Activated CD4-positive, alpha-beta T cell treated with anti-CD3 and anti-CD28 coated beads for 36 hours (primary cell): ENCODE measurements around the gene ITGB2. TPM values are rescaled to one million over a fixed set of nuclear protein-coding genes. Genes with fewer than 3 reads are reported as not detected.
A peak's percentile ranks its signal among the peaks of the same experiment; 100 is the strongest.

Source experiments
- ATAC-seq: fragments of 200-7000 bp; cut with Tn5 transposase; one replicate; pipeline ENCODE4 v1.10.0; 2021; ENCODE audit warnings: mild to moderate bottlenecking, moderate library complexity
- CTCF ChIA-PET: fragments of 350-600 bp; sonication (Branson Sonifier 250); formaldehyde crosslinking; loops from one replicate; lab custom pipeline; 2021; ENCODE audit warnings: antibody characterized with exemption; lab: Charles Lee
- POLR2A ChIA-PET: fragments of 350-600 bp; sonication (Branson Sonifier 250); formaldehyde crosslinking; loops from one replicate; lab custom pipeline; 2021; ENCODE audit warnings: antibody characterized with exemption, inconsistent platforms; lab: Charles Lee
- DNase-seq: peaks from one replicate; pipeline ENCODE4 v3.0.0-alpha.2; 2020
- H3K27ac Mint-ChIP-seq: one replicate; pipeline ENCODE4 v1.8.0; 2021; ENCODE audit warnings: mixed read lengths
- H3K27me3 Mint-ChIP-seq: one replicate; pipeline ENCODE4 v1.8.0; 2021; ENCODE audit warnings: mixed read lengths
- H3K36me3 Mint-ChIP-seq: one replicate; pipeline ENCODE4 v1.8.0; 2021; ENCODE audit warnings: low read depth, mixed read lengths
- H3K4me1 Mint-ChIP-seq: one replicate; pipeline ENCODE4 v1.8.0; 2021; ENCODE audit warnings: mixed read lengths
- H3K4me3 Mint-ChIP-seq: one replicate; pipeline ENCODE4 v1.8.0; 2021; ENCODE audit warnings: mild to moderate bottlenecking, moderate library complexity, mixed read lengths
- H3K9me3 Mint-ChIP-seq: one replicate; pipeline ENCODE4 v1.8.0; 2021; ENCODE audit warnings: low read depth, mixed read lengths
- intact Hi-C, 2 experiments: fragments of 100-400 bp; cut with DNase I in 1 of 2; cut with micrococcal nuclease in 1 of 2; formaldehyde crosslinking; loops; one replicate each; pipeline versions ENCODE4 v1.14.2 to v1.15.1; 2022 to 2024; cut with DNase I, micrococcal nuclease
- total RNA-seq, 2 experiments: library from RNA; stranded (reverse); gene quantifications; one replicate each; pipeline ENCODE4 v1.2.3, GENCODE V29; 2021

ITGB2 gene
- total RNA-seq, 2 experiments from 2014 or later: 217 to 250 TPM

DNA sequence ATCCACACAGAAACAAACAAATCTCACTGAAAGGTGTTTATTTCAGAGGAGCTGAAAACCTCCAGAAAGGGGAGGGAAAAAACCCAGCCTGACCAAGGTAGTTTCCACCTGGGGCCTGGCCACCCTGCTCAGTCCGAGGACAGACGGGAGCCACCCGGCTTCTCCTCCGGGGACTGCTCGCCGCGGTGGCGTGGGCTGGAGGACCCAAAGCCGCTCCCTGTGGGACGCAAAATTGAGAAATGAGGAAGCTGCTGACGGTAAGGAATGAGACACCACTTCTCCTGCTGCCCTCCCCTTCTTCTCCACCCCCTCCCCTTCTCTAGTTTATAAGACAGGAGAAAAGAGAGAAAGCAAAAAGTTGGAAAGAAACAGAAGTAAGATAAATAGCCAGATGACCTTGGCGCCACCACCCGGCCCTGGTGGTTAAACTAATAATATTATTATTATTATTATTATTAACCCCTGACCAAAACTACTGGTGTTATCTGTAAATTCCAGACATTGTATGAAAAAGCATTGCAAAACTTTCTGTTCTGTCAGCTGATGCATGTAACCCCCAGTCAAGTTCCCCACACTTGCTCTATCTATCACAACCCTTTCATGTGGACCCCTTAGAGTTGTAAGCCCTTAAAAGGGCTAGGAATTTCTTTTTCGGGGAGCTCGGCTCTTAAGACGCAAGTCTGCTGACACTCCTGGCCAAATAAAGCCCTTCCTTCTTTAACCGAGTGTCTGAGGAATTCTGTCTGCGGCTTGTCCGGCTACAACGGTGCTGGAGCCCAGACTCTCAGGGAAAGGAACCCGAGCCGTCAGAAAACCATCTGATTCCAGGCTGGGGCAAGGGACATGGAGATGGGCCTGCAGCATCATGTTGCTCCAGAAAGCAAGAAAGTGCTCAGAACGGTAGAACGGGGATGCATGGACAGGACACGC, 12.5 kb downstream of the ITGB2 start:
- DNase-seq (no peak), ATAC-seq (no peak)
- Mint-ChIP-seq H3K36me3 (peaks cover 48% of the 10 kb centered on the region), H3K27me3 (no peaks in the 10 kb centered on the region), H3K4me1 (peaks cover 57% of the 10 kb centered on the region), H3K27ac (peak overlapping the region; percentile 70), H3K4me3 (no peak overlapping the region), H3K9me3 (no peaks in the 10 kb centered on the region)
- intact Hi-C loops: no loop called here
- POLR2A ChIA-PET: interaction anchor here (0.6 kb wide), 1 partner anchor 33 kb away, joined by 3 read pairs; no protein-coding TSS in a partner anchor
- CTCF ChIA-PET: interaction anchor here (1.0 kb wide), 1 partner anchor 107 kb away, joined by 4 read pairs; the partner anchor contains the start of gene UBE2G2

DNA sequence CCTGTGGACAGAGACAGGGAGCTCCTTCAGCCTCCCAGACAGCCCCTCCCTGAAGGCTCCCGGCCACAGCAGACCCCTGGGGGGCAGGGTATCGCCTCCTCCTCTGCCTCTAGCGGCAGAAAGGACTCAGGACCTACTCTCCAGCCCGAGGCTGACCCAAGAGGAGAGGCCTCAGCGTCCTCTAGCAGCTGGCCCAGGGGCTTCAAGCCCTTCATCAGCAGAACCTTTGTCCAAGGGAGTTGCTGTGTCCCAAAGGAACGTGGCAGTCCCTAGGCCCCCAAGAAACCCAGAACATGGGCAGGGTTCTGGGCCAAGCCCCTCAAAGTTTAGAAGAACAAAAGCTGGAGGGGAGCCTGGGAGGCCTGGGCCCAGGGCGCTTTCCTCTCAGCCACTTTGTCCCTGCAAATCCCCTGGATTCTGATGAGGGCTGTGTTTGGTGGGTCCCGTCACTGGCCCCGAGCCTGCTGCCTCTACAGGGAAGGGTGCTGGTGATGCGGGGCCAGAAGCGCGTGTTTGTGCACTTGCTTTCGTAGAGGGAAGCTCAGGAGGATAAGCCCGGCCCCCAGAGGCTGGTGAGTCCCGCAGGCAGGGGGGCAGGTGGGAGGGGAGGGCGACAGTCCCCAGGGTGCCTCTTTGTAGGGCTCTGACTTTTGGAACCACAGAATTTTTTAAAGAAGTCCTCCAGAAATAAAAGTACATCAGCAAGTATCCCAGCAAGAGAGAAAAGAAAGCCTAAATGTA, 13.3 kb downstream of the ITGB2 start:
- Mint-ChIP-seq H3K27ac (peak overlapping the region; percentile 70), H3K27me3 (no peaks in the 10 kb centered on the region)

DNA sequence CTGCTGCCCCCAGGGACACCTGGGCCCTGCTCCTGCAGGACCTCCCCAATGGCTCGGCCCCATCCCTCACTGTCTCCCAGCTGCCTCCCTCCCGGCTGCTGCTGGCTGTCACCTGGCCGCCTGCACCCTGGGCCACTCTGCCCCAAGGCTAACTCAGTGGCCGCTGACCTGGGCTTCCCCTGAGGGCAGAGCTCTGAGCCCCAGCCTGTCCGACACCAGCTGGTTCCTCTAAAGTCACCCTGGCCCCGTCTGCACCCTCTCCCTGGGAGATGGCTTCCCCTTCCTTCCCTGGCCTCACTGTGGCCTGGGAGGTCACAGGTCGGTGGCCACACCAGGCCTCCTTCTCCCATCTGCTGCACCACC, 15.0 kb downstream of the ITGB2 start:
- ChIA-PET POLR2A (interaction anchor here (0.7 kb wide), 1 partner anchor 24 kb away, joined by 3 read pairs; no protein-coding TSS in a partner anchor), CTCF (interaction anchor here (0.8 kb wide), 1 partner anchor 13 kb away, joined by 3 read pairs; no protein-coding TSS in a partner anchor)
- Mint-ChIP-seq H3K9me3 (no peaks in the 10 kb centered on the region), H3K4me1 (peaks cover 36% of the 10 kb centered on the region), H3K27me3 (no peaks in the 10 kb centered on the region), H3K36me3 (peaks cover 62% of the 10 kb centered on the region), H3K27ac (no peak overlapping the region), H3K4me3 (no peak overlapping the region)
- DNase-seq: no peak
- ATAC-seq: no peak
- intact Hi-C loops: no loop called here

More for the DNA sequence above, 13.3 kb downstream of the ITGB2 start:
- DNase-seq (no peak), ATAC-seq (no peak)
- H3K4me3 Mint-ChIP-seq: no peak overlapping the region
- H3K9me3 Mint-ChIP-seq: no peaks in the 10 kb centered on the region
- ChIA-PET CTCF (interaction anchor here (1.0 to 1.5 kb wide), 3 partner anchors 14 to 114 kb away, joined by 3 to 5 read pairs (median 4); no protein-coding TSS in a partner anchor), POLR2A (no interaction called here)
- peaks cover 56% of the 10 kb centered on the region for H3K36me3 Mint-ChIP-seq
- intact Hi-C loops: no loop called here
- H3K4me1 Mint-ChIP-seq: peaks cover 52% of the 10 kb centered on the region

DNA sequence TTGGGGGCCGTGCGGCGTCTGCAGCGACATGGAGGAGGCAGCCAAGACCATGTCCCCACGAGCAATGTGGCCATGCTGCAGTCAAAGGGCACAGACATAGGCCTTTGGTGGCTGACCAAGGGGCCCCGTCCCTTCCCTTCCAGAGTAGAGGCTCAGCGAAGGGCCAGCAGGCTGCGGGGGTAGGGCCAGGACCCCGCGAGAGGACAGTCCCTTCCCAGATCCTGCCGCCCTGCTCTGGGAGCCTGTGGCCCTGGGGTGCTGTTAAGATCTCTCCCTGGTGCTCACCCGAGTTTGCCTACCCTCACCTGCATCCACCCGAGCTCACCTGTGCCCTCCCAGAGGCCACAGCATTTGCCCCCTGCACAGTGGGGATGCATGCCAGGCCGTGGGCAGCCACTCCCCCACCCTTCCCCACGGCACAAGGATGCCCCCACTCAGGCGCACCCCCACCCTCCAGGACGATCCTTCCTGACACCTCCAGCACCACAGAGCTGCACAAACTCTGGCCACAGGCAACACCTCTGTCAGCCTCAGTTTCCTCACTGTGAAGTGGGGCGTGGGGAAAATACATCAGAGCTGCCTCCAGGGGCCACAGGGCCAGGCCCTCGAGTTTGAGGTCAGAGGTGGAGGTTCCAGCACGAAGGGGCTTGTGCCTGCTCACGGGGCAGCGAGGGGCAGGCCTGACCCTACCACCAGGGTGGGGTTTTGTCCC, 15.5 kb downstream of the ITGB2 start:
- intact Hi-C loops: no loop called here
- H3K9me3 Mint-ChIP-seq: no peaks in the 10 kb centered on the region
- POLR2A ChIA-PET: interaction anchor here (0.7 kb wide), 1 partner anchor 24 kb away, joined by 3 read pairs; no protein-coding TSS in a partner anchor
- peaks cover 32% of the 10 kb centered on the region for H3K4me1 Mint-ChIP-seq
- no peak overlapping the region for H3K27ac Mint-ChIP-seq
- H3K27me3 Mint-ChIP-seq: no peaks in the 10 kb centered on the region
- no peak for ATAC-seq
- CTCF ChIA-PET: interaction anchor here (0.8 kb wide), 1 partner anchor 12 kb away, joined by 3 read pairs; no protein-coding TSS in a partner anchor
- no peak for DNase-seq
- peaks cover 68% of the 10 kb centered on the region for H3K36me3 Mint-ChIP-seq
- H3K4me3 Mint-ChIP-seq: no peak overlapping the region

DNA sequence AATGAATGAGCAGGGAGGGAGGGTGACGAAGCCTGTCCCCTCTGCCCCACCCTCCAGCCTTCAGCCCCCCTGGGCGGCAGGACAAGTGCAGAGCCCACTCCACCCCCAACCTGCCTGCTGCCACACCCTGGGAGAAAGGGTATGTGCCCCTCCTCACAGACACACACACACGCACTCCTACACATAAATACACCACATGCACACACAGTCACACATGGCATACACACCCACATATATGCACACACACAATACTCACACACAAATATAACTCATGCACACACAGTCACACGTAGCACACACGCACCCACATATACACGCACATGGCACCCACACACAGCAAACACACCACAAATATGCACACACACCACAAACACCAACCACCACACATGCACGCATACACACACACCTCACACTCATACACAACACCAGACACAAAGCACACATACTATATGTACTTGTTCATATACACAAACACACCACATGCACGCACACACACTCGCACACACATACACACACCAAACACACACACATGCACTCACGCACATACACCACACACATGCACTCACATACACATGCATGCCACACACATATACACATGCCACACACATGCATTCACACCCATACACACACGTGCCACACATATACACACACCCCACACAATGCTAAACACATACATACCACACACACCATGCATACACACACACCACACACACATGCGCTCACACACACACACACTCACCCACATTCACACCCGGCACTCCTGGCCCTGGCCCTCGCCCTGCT, 16.4 kb downstream of the ITGB2 start:
- Mint-ChIP-seq H3K36me3 (peaks cover 67% of the 10 kb centered on the region), H3K27me3 (no peaks in the 10 kb centered on the region), H3K4me1 (peaks cover 24% of the 10 kb centered on the region), H3K9me3 (no peaks in the 10 kb centered on the region), H3K4me3 (no peak overlapping the region), H3K27ac (peak overlapping the region; percentile 10)
- POLR2A ChIA-PET: no interaction called here
- DNase-seq: no peak
- no peak for ATAC-seq
- CTCF ChIA-PET: no interaction called here
- intact Hi-C loops: no loop called here

DNA sequence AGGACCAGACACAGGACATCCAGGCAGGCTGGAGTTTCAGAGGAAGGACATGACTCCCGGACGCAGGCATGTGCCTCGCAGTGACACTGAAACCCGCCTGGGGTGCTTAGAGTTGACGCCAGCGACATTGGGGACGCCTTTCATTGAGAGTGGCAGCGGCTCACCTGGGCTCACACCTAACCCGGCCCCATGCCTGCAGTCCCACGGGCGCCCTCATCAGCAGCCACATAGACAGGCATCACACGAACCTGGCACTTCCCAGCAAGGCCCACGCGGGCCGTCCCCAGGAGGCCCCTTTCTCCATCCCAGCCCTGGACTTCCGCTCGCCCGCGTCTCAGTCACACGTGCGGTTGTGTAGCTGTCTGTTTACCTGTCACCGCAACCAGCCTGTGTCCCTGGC, 17.0 kb downstream of the ITGB2 start:
- intact Hi-C loops: no loop called here
- ChIA-PET POLR2A (no interaction called here), CTCF (no interaction called here)
- Mint-ChIP-seq H3K9me3 (no peaks in the 10 kb centered on the region), H3K27ac (no peak overlapping the region), H3K4me1 (peaks cover 18% of the 10 kb centered on the region), H3K4me3 (no peak overlapping the region), H3K27me3 (no peaks in the 10 kb centered on the region), H3K36me3 (peaks cover 62% of the 10 kb centered on the region)
- no peak for ATAC-seq
- no peak for DNase-seq

DNA sequence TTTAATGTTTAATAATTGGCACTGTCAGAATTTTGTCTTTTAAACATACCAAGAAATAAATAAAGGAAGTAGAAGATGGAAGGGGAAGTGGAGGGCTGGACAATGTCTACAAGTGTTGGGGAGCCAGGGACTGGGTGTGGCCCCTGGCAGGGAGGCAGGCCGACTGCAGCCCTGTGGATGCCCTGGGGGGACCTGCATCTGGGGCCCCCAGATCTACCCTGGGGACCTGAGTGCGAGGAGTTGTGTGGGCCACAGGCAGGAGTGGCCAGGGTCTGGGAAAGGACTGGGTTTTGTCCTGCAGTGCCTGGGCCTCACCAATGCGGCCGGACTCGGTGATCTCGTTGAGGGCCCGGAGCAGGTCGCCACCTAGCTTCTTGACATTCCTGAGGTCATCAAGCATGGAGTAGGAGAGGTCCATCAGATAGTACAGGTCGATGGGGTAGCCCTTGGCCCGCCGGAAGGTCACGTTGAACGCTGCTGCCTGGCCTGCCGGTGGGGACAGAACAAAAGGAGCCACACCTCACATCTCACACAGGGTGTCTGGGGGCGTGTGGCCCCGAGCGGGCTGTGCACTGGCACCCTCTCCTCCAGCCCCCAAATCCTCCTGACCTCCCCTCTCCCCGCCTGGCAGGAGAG, 17.5 kb downstream of the ITGB2 start:
- Mint-ChIP-seq H3K9me3 (no peaks in the 10 kb centered on the region), H3K27me3 (no peaks in the 10 kb centered on the region), H3K27ac (peak overlapping the region; percentile 19), H3K36me3 (peaks cover 63% of the 10 kb centered on the region), H3K4me1 (peaks cover 14% of the 10 kb centered on the region), H3K4me3 (no peak overlapping the region)
- intact Hi-C loops: no loop called here
- POLR2A ChIA-PET: no interaction called here
- CTCF ChIA-PET: no interaction called here
- DNase-seq (no peak), ATAC-seq (no peak)

DNA sequence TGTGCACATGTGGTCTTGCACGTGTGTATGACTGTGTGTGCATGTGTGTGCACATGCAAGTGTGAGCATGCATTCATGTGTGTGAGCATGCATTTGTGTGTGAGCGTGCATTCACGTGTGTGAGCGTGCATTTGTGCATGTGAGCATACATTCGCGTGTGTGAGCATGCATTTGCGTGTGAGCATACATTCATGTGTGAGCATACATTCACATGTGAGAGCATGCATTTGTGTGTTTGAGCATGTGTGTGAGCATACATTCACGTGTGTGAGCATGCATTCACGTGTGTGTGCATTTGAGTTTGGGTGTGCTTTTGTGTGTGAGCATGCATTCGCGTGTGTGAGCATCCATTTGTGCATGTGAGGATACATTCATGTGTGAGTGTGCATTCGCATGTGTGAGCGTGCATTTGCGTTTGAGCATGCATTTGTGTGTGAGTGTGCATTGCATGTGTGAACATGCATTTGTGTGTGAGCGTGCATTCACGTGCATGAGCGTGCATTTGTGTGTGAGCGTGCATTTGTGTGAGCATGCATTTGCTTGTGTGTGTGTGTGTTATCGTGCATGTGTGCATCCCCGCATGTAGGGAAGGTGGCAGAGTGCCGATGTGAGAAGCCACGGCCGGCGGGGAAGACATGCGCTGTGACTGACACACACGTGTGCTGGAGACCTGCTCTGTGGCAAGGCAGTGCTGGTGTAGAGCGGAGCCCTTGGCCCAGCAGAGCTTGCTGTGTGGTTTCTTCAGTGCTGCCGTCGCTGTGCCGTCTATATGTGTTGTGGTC, 18.2 kb downstream of the ITGB2 start:
- Mint-ChIP-seq H3K27ac (peak overlapping the region; percentile 19), H3K9me3 (no peaks in the 10 kb centered on the region), H3K27me3 (no peaks in the 10 kb centered on the region), H3K4me1 (peaks cover 8% of the 10 kb centered on the region), H3K36me3 (peaks cover 63% of the 10 kb centered on the region), H3K4me3 (no peak overlapping the region)
- intact Hi-C loops: no loop called here
- DNase-seq: no peak
- POLR2A ChIA-PET: no interaction called here
- CTCF ChIA-PET: no interaction called here
- no peak for ATAC-seq

DNA sequence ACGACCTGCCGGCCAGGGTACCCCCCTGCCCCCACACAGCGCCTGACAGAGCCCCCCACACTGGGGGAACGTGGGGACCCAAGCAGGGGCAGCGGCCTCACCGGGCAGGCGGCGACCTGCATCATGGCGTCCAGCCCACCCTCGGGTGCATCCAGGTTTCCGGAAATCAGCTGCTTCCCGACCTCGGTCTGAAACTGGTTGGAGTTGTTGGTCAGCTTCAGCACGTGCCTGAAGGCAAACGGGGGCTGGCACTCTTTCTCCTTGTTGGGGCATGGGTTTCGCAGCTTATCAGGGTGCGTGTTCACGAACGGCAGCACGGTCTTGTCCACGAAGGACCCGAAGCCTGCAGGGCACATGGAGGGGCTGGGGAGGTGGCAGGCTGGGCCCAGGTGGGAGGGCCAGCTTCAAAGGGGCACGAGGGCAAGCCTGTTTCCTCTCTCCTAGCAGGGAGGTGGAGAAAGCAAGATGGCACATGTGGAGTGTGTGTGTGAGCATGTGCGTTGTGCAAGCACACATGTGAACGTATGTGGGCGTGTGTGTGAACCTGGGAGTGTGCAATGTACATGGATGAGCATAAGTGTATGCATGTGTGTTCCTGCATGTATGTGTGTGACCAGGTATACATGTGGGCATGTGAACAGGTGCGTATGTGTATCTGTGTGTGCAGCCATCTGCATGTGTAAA, 19.2 kb downstream of the ITGB2 start:
- peaks cover 61% of the 10 kb centered on the region for H3K36me3 Mint-ChIP-seq
- no peak overlapping the region for H3K4me3 Mint-ChIP-seq
- H3K4me1 Mint-ChIP-seq: peaks cover 7% of the 10 kb centered on the region
- CTCF ChIA-PET: no interaction called here
- DNase-seq: no peak
- no peaks in the 10 kb centered on the region for H3K27me3 Mint-ChIP-seq
- no peaks in the 10 kb centered on the region for H3K9me3 Mint-ChIP-seq
- no peak for ATAC-seq
- intact Hi-C loops: no loop called here
- H3K27ac Mint-ChIP-seq: no peak overlapping the region
- POLR2A ChIA-PET: no interaction called here
